Stimulated activated CD4-positive, alpha-beta T cell treated with anti-CD3 and anti-CD28 coated beads, Interleukin-12 subunit alpha, Interleukin-12 subunit beta, amount 100 ng/mL, for 4 hours (primary cell): ENCODE measurements around the gene FABP7.

Experiments
- DNase-seq: peaks from one replicate; pipeline ENCODE4 v3.0.0-alpha.2; 2020

The FABP7 gene

DNA sequence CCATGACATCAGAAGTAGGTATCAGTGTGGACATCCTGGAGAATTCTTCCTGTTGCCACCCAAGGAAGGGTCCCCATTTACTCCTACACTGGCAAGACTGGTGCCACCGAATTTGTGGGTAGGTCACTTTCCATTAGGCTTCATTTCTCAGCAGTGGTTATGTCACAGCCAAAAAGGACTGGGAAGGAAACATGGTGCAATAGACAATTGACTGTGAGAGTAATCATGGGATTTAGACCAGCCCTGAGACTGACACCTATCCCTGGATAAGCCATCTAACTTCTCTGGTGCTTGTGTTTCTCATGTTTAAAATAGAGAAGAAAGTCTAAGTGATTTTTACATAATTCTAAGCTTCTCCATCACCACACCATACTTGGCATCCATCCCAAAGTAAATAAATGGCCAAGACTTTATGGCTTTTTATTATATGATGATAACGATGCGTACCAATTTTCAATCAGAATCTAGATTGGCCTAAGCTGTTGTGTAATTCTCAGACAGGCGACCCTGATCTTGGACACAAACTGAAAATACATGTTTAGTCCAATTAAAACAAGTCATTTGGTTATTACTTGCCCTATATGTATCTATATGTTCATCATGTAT is 19.7 kb downstream of the FABP7 start:
- no peak for DNase-seq

DNA sequence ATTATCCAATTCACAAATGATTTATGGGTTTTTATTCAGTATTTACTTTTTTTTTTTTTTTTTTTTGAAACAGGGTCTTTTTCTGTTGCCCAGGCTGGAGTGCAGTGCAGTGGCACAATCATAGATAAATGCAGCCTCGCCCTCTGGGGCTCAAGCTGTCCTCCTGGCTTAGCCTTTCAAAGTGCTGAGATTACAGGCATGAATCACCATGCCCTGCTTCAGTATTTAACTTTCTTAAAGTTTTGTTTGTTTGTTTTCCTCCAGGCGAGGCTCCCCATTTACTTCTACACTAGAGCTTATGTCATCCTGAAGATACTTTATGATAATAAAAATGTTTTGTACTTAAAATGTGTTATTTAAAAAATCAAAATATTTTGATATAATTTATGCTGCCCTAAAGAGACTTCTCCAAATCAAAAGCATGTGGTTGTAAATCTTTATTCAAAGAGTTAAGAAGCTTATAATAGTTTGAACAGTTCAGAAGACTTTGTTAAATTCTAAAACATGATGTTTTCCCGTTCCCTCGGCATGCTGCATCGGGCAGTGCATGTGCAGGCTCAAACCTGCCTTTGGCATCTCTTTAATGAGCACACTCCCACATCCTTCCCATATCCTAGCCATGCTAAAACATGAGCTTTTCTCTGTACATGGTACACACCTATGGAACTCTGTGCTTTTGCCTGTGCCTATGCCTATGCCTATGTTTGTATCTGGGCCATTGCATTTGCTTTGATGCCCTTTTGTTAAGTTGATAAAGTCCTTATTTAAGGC is 20.6 kb downstream of the FABP7 start:
- DNase-seq, result no peak

DNA sequence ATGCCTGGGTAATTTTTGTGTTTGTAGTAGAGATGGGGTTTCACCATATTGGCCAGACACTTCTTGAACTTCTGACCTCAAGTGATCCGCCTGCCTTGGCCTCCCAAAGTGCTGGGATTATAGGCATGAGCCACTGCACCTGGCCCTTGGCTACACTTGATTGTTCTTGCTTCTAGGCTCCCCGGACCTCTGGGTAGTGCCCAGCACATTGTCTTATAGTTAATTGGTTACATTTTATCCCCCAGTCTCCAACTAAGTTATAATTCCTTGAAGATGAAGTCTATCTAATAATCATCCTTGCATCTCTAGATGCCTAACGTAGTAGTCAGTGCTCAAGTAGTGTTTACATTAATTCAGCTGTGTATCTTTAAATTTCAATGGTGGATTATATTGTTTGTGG is 21.4 kb downstream of the FABP7 start:
- DNase-seq, result no peak

GRCh38 chr6:122801397-122801796 is 21.9 kb downstream of the FABP7 start:
- no peak for DNase-seq

DNA sequence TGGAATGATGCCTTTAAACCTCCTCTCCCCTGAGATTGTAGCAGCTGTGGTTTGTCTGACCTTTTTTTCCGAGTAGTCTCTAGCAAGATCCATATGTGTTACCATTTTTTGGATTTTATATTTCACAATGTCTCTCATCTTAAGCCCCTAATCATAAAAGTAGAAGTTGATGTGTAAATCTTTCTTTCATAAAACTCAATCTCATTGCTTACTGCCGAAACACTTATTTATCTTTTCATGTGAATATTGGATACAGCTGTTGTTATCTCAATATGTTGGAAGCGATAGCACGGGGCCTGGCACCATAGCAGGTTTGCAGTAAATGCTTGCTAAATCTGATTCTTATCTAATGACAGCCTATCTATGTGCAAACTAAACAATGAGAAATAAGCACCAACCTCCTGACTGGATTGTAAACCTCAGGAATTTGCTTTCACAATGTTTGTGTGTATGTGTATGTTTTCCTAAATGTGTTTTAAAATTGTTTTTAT is 23.7 kb downstream of the FABP7 start:
- DNase-seq, result no peak

DNA sequence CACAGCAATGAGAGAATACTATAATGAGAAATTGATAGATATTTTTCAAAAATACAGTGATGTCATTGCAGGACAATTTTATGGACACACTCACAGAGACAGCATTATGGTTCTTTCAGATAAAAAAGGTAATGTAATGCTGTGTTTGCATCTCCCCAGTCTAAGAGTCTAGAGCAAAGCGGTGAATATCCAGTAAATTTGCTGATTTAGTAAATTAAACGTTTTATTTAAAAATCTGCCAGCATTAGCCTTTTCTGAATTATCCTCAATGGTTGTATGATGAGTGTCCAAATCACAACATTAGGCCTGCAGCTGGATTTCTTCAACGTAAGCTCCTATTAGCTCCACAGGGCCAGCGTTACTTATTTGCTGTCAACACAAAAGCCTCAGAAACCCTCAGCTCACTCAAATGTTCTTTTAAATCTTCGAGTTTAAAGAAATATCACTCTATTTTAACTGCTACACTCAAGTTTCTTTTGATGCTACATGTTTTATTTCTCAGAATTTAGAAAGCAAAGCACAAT is 25.5 kb downstream of the FABP7 start:
- no peak for DNase-seq

DNA sequence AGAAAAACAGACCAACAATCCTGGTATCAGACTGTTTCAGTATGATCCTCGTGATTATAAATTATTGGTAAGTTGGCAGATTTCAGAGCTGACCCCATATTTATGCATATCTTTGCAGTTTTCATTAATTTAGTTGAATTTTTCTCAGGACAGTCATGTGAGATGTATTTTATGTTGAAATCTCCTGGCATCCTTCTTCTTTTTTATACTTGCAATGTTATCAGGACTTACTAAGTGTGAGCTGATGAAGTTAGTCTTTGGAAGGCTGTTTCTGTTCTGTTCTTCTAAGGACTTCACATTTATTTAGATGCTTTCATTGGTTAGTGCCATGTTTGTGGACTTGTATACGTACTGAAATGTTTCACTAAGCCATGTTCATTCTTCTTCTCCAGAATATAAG is 26.8 kb downstream of the FABP7 start:
- DNase-seq, result no peak

DNA sequence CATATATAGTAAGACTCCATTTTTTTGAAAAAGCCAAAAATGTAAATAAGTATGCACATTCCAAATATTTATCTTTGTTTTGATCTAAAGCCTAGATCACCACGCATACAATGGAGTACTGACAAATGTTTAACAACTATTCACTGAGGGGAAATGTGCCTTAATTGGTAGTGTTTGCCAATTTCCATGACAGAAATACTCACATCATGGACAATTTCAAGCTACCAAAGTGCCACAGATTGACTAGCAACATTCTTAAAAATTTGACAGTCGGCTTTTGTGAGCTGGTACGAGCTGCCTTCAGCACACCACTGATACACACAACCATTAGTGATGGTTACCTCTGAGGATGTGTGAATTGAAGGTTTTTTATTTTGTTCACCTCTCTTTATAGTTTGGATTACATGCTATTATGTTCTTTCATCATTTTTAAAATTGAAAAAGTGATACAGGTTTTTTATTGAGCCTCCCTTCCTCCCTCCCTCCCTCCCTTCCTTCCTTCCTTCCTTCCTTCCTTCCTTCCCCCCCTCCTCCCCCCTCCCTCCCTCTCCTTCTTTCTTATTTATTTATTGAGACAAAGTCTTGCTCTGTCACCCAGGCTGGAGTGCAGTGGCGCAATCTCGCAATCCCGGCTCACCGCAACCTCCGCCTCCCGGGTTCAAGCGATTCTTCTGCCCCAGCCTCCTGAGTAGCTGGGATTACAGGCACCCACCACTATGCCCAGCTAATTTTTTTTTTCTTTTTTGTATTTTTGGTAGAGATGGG is 28.8 kb downstream of the FABP7 start:
- DNase-seq, result no peak

DNA sequence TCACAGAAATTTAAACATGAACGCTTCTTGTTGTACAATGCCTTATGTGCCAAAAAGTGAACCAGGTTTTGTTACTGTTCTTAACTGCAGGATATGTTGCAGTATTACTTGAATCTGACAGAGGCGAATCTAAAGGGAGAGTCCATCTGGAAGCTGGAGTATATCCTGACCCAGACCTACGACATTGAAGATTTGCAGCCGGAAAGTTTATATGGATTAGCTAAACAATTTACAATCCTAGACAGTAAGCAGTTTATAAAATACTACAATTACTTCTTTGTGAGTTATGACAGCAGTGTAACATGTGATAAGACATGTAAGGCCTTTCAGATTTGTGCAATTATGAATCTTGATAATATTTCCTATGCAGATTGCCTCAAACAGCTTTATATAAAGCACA is 29.5 kb downstream of the FABP7 start:
- DNase-seq, result no peak

DNA sequence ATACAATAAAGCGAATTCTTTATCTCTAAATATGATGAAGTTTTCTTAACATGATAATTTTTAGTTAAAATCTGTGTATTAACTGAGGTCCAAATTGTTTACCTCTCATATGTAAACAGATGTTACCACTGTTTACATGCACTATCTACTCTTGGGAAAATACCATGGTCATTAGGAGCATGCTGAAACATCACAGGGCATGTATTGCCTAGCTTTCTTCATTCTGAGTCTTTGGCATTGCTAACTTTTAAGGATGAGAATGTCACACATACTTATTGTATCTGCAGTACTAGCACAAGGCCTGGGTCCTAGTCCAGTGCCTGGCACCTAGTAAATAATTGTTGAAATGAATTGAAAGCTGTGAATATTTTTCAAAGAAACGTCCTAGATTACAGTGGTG is 30.2 kb downstream of the FABP7 start:
- DNase-seq, result no peak

GRCh38 chr6:122810189-122810588 is 30.7 kb downstream of the FABP7 start:
- no peak for DNase-seq

GRCh38 chr6:122817358-122817757 is 37.8 kb downstream of the FABP7 start:
- DNase-seq, result no peak

DNA sequence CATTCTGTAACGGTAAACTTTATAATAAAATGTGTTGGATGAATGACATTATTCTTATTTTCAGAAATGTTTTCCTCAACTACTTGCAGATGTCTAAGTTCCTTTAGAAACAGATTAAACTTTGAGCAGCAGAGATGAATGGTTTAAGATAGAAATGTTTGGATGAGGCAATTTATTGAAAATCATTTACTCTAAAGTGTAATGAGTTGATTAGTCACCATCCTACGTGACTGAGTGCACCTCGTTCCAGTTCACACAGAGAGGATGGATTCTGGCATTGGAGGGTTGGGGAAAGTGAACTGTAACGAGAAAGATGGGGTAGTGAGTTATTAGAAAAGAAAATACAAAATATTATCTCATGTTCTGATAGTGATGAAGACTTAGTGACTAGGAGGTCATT is 38.2 kb downstream of the FABP7 start:
- DNase-seq, result no peak

GRCh38 chr6:122818866-122819265 is 39.4 kb downstream of the FABP7 start:
- DNase-seq, result no peak

GRCh38 chr6:122821095-122821494 is 41.6 kb downstream of the FABP7 start:
- DNase-seq, result no peak

GRCh38 chr6:122825163-122825562 is 45.6 kb downstream of the FABP7 start:
- DNase-seq, result no peak

DNA sequence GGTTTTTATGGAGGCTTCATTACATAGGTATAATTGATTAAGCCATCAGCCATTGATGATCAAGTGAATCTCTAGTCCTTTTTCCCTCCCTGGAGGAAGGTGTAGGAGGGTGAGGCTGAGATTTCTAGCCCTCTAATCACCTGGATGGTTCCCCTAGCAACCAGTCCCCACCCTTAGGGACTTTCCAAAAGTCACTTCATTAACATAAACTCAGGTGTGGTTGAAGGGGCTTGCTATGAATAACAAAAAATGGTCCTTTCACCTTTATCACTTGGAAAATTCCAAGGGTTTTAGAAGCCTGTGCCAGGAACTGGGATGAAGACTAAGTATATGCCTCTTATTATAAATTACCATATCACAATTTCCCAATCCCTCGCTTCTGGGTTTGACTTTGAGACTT is 49.9 kb downstream of the FABP7 start:
- no peak for DNase-seq

- no peak for DNase-seq
Observed at GRCh38 chr6:122831511-122831910, 52.0 kb downstream of the FABP7 start.

- no peak for DNase-seq
Observed at GRCh38 chr6:122832459-122832858, 52.9 kb downstream of the FABP7 start.

- no peak for DNase-seq
Observed at GRCh38 chr6:122833021-122833491, 53.5 kb downstream of the FABP7 start.
